NAMALWA (cell line): ENCODE data around the gene OR2V1.
"Not testable (repeated sequence)": the region's sequence is repeated elsewhere in the genome, so short reads cannot be mapped to it uniquely, and the experiment has no call there.

Experiments used
- DNase-seq: peaks from one replicate; pipeline ENCODE4 v3.0.0-alpha.2; 2015; ENCODE audit warnings: low spot score

Gene OR2V1

GRCh38 chr5:181130832-181131496 is at the start of gene OR2V1:
Gene OR2V1, minus strand, starts transcription at chr5:181131169. Its CDS starts 5,865 bp downstream, at chr5:181125304.
- no peak for DNase-seq

- not testable (repeated sequence) for DNase-seq
Measured at GRCh38 chr5:181177559-181177958, 46.6 kb upstream of the OR2V1 start.

GRCh38 chr5:181176254-181176952 is 45.4 kb upstream of the OR2V1 start:
- DNase-seq, result no peak

- DNase-seq, result peak; percentile 86
Measured at GRCh38 chr5:181173420-181174342, 42.7 kb upstream of the OR2V1 start.

- DNase-seq, result no peak
Measured at GRCh38 chr5:181173027-181173419, 42.1 kb upstream of the OR2V1 start.

GRCh38 chr5:181171782-181172181 is 40.8 kb upstream of the OR2V1 start:
- no peak for DNase-seq

- no peak for DNase-seq
Measured at GRCh38 chr5:181170996-181171395, 40.0 kb upstream of the OR2V1 start.

- DNase-seq, result no peak
Measured at GRCh38 chr5:181170237-181170825, 39.4 kb upstream of the OR2V1 start.

- peak; percentile 81 for DNase-seq
Measured at GRCh38 chr5:181169459-181170236, 38.7 kb upstream of the OR2V1 start.

- no peak for DNase-seq
Measured at GRCh38 chr5:181168595-181169118, 37.7 kb upstream of the OR2V1 start.

- peak; percentile 72 for DNase-seq
Measured at GRCh38 chr5:181167814-181168488, 37.0 kb upstream of the OR2V1 start.

- DNase-seq, result peak; percentile 88
Measured at GRCh38 chr5:181166812-181167733, 36.1 kb upstream of the OR2V1 start.

GRCh38 chr5:181164076-181164952 is 33.3 kb upstream of the OR2V1 start:
- no peak for DNase-seq

GRCh38 chr5:181163487-181164075 is 32.6 kb upstream of the OR2V1 start:
- DNase-seq, result peak; percentile 70

GRCh38 chr5:181161534-181162175 is 30.7 kb upstream of the OR2V1 start:
- no peak for DNase-seq

GRCh38 chr5:181160755-181161533 is 30.0 kb upstream of the OR2V1 start:
- peak; percentile 71 for DNase-seq
